Adrenal gland (tissue), 12 donors: ENCODE results near the gene SLC15A3. TPM values are rescaled to one million over a fixed set of nuclear protein-coding genes. Genes with fewer than 3 reads are reported as not detected.
A peak's percentile ranks its signal among the peaks of the same experiment; 100 is the strongest.

Experiments
- DNase-seq, 7 donors: peaks; one replicate each; pipeline ENCODE4 v3.0.0-alpha.2; 2019 to 2020
- H3K27ac ChIP-seq, 5 donors: fragments of 200-600 bp; sonication (generic) in 4 of 5; 1 replicate in 3 of 5; 2 replicates in 2 of 5; pipeline versions ENCODE4 v1.5.1 to v1.8.0; 2016 to 2020; ENCODE audit warnings: mild to moderate bottlenecking in 1 of 5
- H3K27me3 ChIP-seq: fragments of 200-600 bp; 2 replicates; pipeline ENCODE4 v1.8.0; 2021
- H3K36me3 ChIP-seq, 2 donors: fragments of 200-600 bp; replicated peaks in 1 of 2; 1 replicate in 1 of 2; 2 replicates in 1 of 2; pipeline versions ENCODE4 v1.5.1 to v1.8.0; 2018 to 2022
- H3K4me1 ChIP-seq, 2 donors: fragments of 200-600 bp; replicated peaks in 1 of 2; 1 replicate in 1 of 2; 2 replicates in 1 of 2; pipeline versions ENCODE4 v1.5.1 to v1.8.0; 2018 to 2021
- H3K4me3 ChIP-seq, 4 donors: fragments of 200-600 bp; sonication (generic) in 3 of 4; one replicate each; pipeline ENCODE4 v1.5.1; 2016 to 2018
- H3K9me3 ChIP-seq, 3 donors: fragments of 200-600 bp; sonication (generic) in 1 of 3; replicated peaks in 1 of 3; 1 replicate in 2 of 3; 2 replicates in 1 of 3; pipeline versions ENCODE4 v1.5.1 to v1.8.0; 2016 to 2021
- CTCF ChIP-seq, 6 experiments: fragments of 450-650 bp in 4 of 6; fragments of 200-600 bp in 2 of 6; sonication (generic) in 1 of 6; IDR thresholded peaks; 1 replicate in 5 of 6; 2 replicates in 1 of 6; pipeline versions ENCODE4 v1.5.1 to v1.8.0; 2016 to 2021; ENCODE audit warnings: antibody characterized with exemption in 6 of 6, mild to moderate bottlenecking in 2 of 6, moderate library complexity in 1 of 6
- POLR2A ChIP-seq, 2 donors: fragments of 450-650 bp; IDR thresholded peaks; one replicate each; pipeline ENCODE4 v1.6.1; 2017; ENCODE audit warnings: antibody characterized with exemption in 2 of 2, mild to moderate bottlenecking in 2 of 2, moderate library complexity in 1 of 2
- WGBS, 4 donors: extraction: QIAGEN DNeasy Blood & Tissue Kit in 2 of 4; methylation state at CpG; one replicate each; pipeline versions ENCODE4 v1.1.5 to v1.1.7; 2013 to 2017; 5-methylcytosine and 5-hydroxymethylcytosine counted together
- intact Hi-C, 2 donors: fragments of 100-400 bp; cut with DNase I; formaldehyde crosslinking; loops; one replicate each; pipeline versions ENCODE4 v1.14.1 to v1.15.0; 2022 to 2023
- polyA plus RNA-seq, 3 donors: library from polyadenylated mRNA; stranded (reverse); fragments of 200-250 nt in 2 of 3; fragments of 350-450 nt in 1 of 3; fragmentation: Illumina TruSeq in 1 of 3; extraction: RNeasy Lipid Tissue Mini Kit (QIAGEN cat#74804) in 1 of 3; gene quantifications; one replicate each; pipeline ENCODE4 v1.2.3, GENCODE V29; 2013 to 2014
- total RNA-seq, 9 donors: library from RNA; depleted of rRNA in 4 of 9; stranded (reverse); fragments of >200 nt in 4 of 9; fragments of 120-200 nt in 1 of 9; fragmentation: NEBNext Ultra II Directional in 1 of 9; extraction: Animal tissue kit (Norgen Biotek cat#: 25700) in 1 of 9; gene quantifications; one replicate each; pipeline versions ENCODE4 v1.1.0 to v1.2.4, GENCODE V29; 2013 to 2023
- donor health status: healthy with polysubstance abuse.
- donor health status: Bipolar disorder and iron deficiency.
- donor health status: DM: yes; HTN: yes; CAD: no.
- donor health status: DM: no; HTN: no; CAD: no.
- donor health status: DM: no; HTN: no; CAD: no.
- donor health status: DM: yes; HTN: yes; CAD: no.

The SLC15A3 gene
- total and polyA plus RNA-seq, 12 donors: 6.7 to 57.7 (median 31.0) TPM

DNA sequence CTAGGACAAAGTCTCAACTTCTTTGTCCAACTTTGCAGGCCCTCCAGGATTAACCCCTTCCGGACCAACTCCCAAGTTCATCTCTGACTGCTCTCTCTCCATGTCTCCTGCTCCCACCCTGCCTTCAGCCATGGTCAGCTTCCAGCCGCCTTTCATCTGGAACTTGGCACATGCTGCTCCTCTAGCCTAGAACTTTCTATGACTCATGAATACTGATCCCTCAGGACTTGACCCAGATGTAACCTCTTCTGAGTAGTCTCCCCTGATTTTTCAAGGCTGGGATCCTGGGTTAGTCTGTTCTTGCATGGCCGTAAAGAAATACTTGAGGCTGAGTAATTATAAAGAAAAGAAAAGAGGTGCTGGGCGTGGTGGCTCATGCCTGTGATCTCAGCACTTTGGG is 5.2 kb upstream of the SLC15A3 start:
- peaks cover 8% of the 10 kb centered on the region for H3K27me3 ChIP-seq
- intact Hi-C loops: no loop called here
- no peak overlapping the region for H3K4me3 ChIP-seq
- H3K4me1 ChIP-seq: no peaks in the 10 kb centered on the region
- no peaks in the 10 kb centered on the region for H3K9me3 ChIP-seq
- no peak for TF ChIP-seq POLR2A (IDR thresholded peaks at IDR 0.05)
- no peak for TF ChIP-seq CTCF (IDR thresholded peaks at IDR 0.05)
- no peaks in the 10 kb centered on the region for H3K36me3 ChIP-seq
- no peak overlapping the region for H3K27ac ChIP-seq
- DNase-seq: no peak
- WGBS, 4 donors: 67 to 80% (median 77%) methylated on average over 4 of the region's 4 CpGs

- peaks cover 4% of the 10 kb centered on the region for H3K27me3 ChIP-seq
- no peaks in the 10 kb centered on the region for H3K36me3 ChIP-seq
- TF ChIP-seq POLR2A (IDR thresholded peaks at IDR 0.05) (no peak), CTCF (IDR thresholded peaks at IDR 0.05) (no peak)
- no peaks in the 10 kb centered on the region for H3K4me1 ChIP-seq
- no peak for DNase-seq
- H3K4me3 ChIP-seq: no peak overlapping the region
- 47 to 59% (median 51%) methylated on average over 5 of the region's 5 CpGs for WGBS, 4 donors
- no peaks in the 10 kb centered on the region for H3K9me3 ChIP-seq
- intact Hi-C loops: no loop called here
- H3K27ac ChIP-seq: no peak overlapping the region
Observed at GRCh38 chr11:60955571-60955970, 3.6 kb upstream of the SLC15A3 start.

DNA sequence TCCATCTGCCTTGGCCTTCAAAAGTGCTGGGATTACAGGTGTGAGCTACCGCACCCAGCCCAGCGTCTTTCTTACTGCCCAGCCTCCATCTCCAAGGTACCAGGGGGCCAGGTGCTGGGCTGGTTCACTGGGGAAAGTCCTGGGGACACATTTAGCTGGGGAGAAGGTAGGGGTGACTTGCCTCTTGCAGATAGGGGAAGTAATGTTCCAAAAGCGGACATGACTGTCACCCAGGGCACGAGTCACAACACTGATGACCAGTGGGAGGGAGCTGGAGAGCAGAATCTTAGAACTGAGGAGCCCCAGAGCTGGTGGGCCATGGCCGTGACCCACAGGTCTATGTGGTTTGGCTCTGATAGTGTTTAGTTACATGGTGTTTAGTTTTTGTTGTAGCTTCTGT is 2.4 kb upstream of the SLC15A3 start:
- Histone ChIP-seq H3K9me3 (no peaks in the 10 kb centered on the region), H3K27me3 (peaks cover 4% of the 10 kb centered on the region), H3K4me1 (no peaks in the 10 kb centered on the region), H3K27ac (no peak overlapping the region), H3K36me3 (no peaks in the 10 kb centered on the region), H3K4me3 (no peak overlapping the region)
- TF ChIP-seq POLR2A (IDR thresholded peaks at IDR 0.05) (no peak), CTCF (IDR thresholded peaks at IDR 0.05) (no peak)
- 67 to 82% (median 76%) methylated on average over 4 to 5 of the region's 5 CpGs for WGBS, 4 donors
- DNase-seq: no peak
- intact Hi-C loops: no loop called here

- no peaks in the 10 kb centered on the region for H3K9me3 ChIP-seq
- no peak overlapping the region for H3K4me3 ChIP-seq
- no peaks in the 10 kb centered on the region for H3K4me1 ChIP-seq
- peak in 1 of 7 donors; percentile 31 for DNase-seq
- no peaks in the 10 kb centered on the region for H3K36me3 ChIP-seq
- 71 to 88% (median 78%) methylated on average over 6 of the region's 6 CpGs for WGBS, 4 donors
- intact Hi-C loops: no loop called here
- peak overlapping the region in 1 of 5 donors; percentile 91 for H3K27ac ChIP-seq
- peaks cover 4% of the 10 kb centered on the region for H3K27me3 ChIP-seq
- no peak for TF ChIP-seq POLR2A (IDR thresholded peaks at IDR 0.05)
- no peak for TF ChIP-seq CTCF (IDR thresholded peaks at IDR 0.05)
Observed at GRCh38 chr11:60953781-60954180, 1.8 kb upstream of the SLC15A3 start.
